Liver (tissue), 9 donors: Measurements from ENCODE around the gene FAM228B. TPM values are rescaled to one million over a fixed set of nuclear protein-coding genes. Genes with fewer than 3 reads are reported as not detected.

Experiments
- DNase-seq: peaks from one replicate; pipeline ENCODE4 v3.0.0-alpha.2; 2017; ENCODE audit warnings: low spot score
- H3K27ac ChIP-seq, 2 donors: one replicate each; pipeline ENCODE4 v1.7.0; 2013; ENCODE audit warnings: inconsistent platforms in 2 of 2, low read length in 2 of 2, control low read depth in 1 of 2, low read depth in 1 of 2, mild to moderate bottlenecking in 1 of 2
- H3K27me3 ChIP-seq, 4 donors: one replicate each; pipeline versions ENCODE4 v1.6.1 to v1.7.0; 2013; ENCODE audit warnings: low read length in 3 of 4, inconsistent platforms in 1 of 4, mild to moderate bottlenecking in 1 of 4, moderate library complexity in 1 of 4; ENCODE audit not compliant: control insufficient read depth in 4 of 4, insufficient read depth in 4 of 4
- H3K36me3 ChIP-seq, 4 donors: one replicate each; pipeline versions ENCODE4 v1.6.1 to v1.7.0; 2013; ENCODE audit warnings: low read length in 3 of 4, mild to moderate bottlenecking in 3 of 4, low read depth in 1 of 4, moderate library complexity in 1 of 4; ENCODE audit not compliant: control insufficient read depth in 4 of 4, insufficient read depth in 3 of 4
- H3K4me1 ChIP-seq, 4 donors: one replicate each; pipeline versions ENCODE4 v1.6.1 to v1.7.0; 2013; ENCODE audit warnings: low read length in 3 of 4, mild to moderate bottlenecking in 3 of 4, moderate library complexity in 1 of 4; ENCODE audit not compliant: control insufficient read depth in 4 of 4, insufficient read depth in 4 of 4
- H3K4me3 ChIP-seq, 3 donors: one replicate each; pipeline versions ENCODE4 v1.6.1 to v1.7.0; 2013; ENCODE audit warnings: low read length in 3 of 3, control low read depth in 1 of 3, low read depth in 1 of 3, mild to moderate bottlenecking in 1 of 3
- H3K9ac ChIP-seq, 2 donors: one replicate each; pipeline ENCODE4 v1.7.0; 2013; ENCODE audit warnings: low read length in 2 of 2, mild to moderate bottlenecking in 2 of 2, moderate library complexity in 2 of 2, control low read depth in 1 of 2, low read depth in 1 of 2
- H3K9me3 ChIP-seq, 4 donors: one replicate each; pipeline versions ENCODE4 v1.6.1 to v1.7.0; 2013; ENCODE audit warnings: low read length in 3 of 4; ENCODE audit not compliant: control insufficient read depth in 4 of 4
- ATF3 ChIP-seq: IDR thresholded peaks from 2 replicates; pipeline ENCODE4 v1.6.1; 2016; ENCODE audit warnings: antibody characterized with exemption
- CTCF ChIP-seq: fragments of 150-350 bp; IDR thresholded peaks from 2 replicates; pipeline ENCODE4 v1.5.1; 2017; ENCODE audit warnings: improper control_type of control experiment, low read depth, low read length; ENCODE audit not compliant: missing input control
- EGR1 ChIP-seq, 2 donors: IDR thresholded peaks; 2 replicates each; pipeline ENCODE4 v1.6.1; 2016 to 2018; ENCODE audit warnings: antibody characterized with exemption in 2 of 2, low read depth in 2 of 2
- FOXA1 ChIP-seq: IDR thresholded peaks from 2 replicates; pipeline ENCODE4 v1.6.1; 2016; ENCODE audit warnings: antibody characterized with exemption
- FOXA2 ChIP-seq: IDR thresholded peaks from 2 replicates; pipeline ENCODE4 v1.6.1; 2016; ENCODE audit warnings: antibody characterized with exemption
- GABPA ChIP-seq, 2 donors: IDR thresholded peaks in 1 of 2; conservative IDR thresholded peaks in 1 of 2; 2 replicates each; pipeline ENCODE4 v1.6.1; 2016; ENCODE audit warnings: antibody characterized with exemption in 2 of 2, mild to moderate bottlenecking in 1 of 2, moderate library complexity in 1 of 2
- HNF4A ChIP-seq, 2 donors: conservative IDR thresholded peaks; 2 replicates each; pipeline ENCODE4 v1.6.1; 2016; ENCODE audit warnings: antibody characterized with exemption in 2 of 2, mild to moderate bottlenecking in 2 of 2
- HNF4G ChIP-seq: IDR thresholded peaks from 2 replicates; pipeline ENCODE4 v1.6.1; 2016; ENCODE audit warnings: antibody characterized with exemption
- JUND ChIP-seq, 2 donors: IDR thresholded peaks; 2 replicates each; pipeline ENCODE4 v1.6.1; 2016; ENCODE audit warnings: antibody characterized with exemption in 2 of 2
- MAX ChIP-seq: IDR thresholded peaks from 2 replicates; pipeline ENCODE4 v1.6.1; 2016; ENCODE audit warnings: antibody characterized with exemption
- NR2F2 ChIP-seq: IDR thresholded peaks from 2 replicates; pipeline ENCODE4 v1.6.1; 2016; ENCODE audit warnings: antibody characterized with exemption
- RAD21 ChIP-seq, 2 donors: IDR thresholded peaks; 2 replicates each; pipeline ENCODE4 v1.6.1; 2016; ENCODE audit warnings: antibody characterized with exemption in 2 of 2, mild to moderate bottlenecking in 2 of 2
- REST ChIP-seq: IDR thresholded peaks from 2 replicates; pipeline ENCODE4 v1.6.1; 2016; ENCODE audit warnings: antibody characterized with exemption, mild to moderate bottlenecking
- RXRA ChIP-seq, 2 donors: IDR thresholded peaks; 2 replicates each; pipeline ENCODE4 v1.6.1; 2017 to 2018; ENCODE audit warnings: antibody characterized with exemption in 2 of 2, mild to moderate bottlenecking in 1 of 2
- TAF1 ChIP-seq: conservative IDR thresholded peaks from 2 replicates; pipeline ENCODE4 v1.6.1; 2016; ENCODE audit warnings: antibody characterized with exemption, mild to moderate bottlenecking
- YY1 ChIP-seq: IDR thresholded peaks from 2 replicates; pipeline ENCODE4 v1.6.1; 2016; ENCODE audit warnings: antibody characterized with exemption, mild to moderate bottlenecking
- ZBTB33 ChIP-seq: IDR thresholded peaks from 2 replicates; pipeline ENCODE4 v1.6.1; 2016; ENCODE audit warnings: antibody characterized with exemption
- WGBS: extraction: QIAGEN DNeasy Blood & Tissue Kit; methylation state at CpG from one replicate; pipeline ENCODE4 v1.1.7; 2013; 5-methylcytosine and 5-hydroxymethylcytosine counted together
- polyA plus RNA-seq, 2 donors: library from polyadenylated mRNA; stranded (reverse) in 1 of 2; unstranded in 1 of 2; fragments of 200-250 nt in 1 of 2; fragments of >200 nt in 1 of 2; fragmentation: Nextera tagmentation in 1 of 2; extraction: Ambion mirVana in 1 of 2; gene quantifications; one replicate each; pipeline versions ENCODE4 v1.2.1 to v1.2.3, GENCODE V29; 2013 to 2015
- total RNA-seq, 2 donors: library from RNA; depleted of rRNA; stranded (reverse); fragments of >200 nt; gene quantifications; one replicate each; pipeline ENCODE4 v1.2.3, GENCODE V29; 2014
- donor health status: healthy.
- donor health status: healthy.
- donor health status: healthy.
- donor health status: healthy.
- donor health status: healthy.

Gene FAM228B
- total and polyA plus RNA-seq, 4 donors: 0.68 to 4.2 (median 3.8) TPM

GRCh38 chr2:24203029-24203786 lies 79.9 kb downstream of the FAM228B start:
- H3K4me3 ChIP-seq: no peak overlapping the region
- no peaks in the 10 kb centered on the region for H3K4me1 ChIP-seq
- H3K36me3 ChIP-seq: peaks cover 11 to 42% (median 26%) of the 10 kb centered on the region in 4 donors
- no peak for TF ChIP-seq FOXA2
- TF ChIP-seq NR2F2: peak; percentile 41
- no peaks in the 10 kb centered on the region for H3K9me3 ChIP-seq
- no peak for DNase-seq
- H3K27me3 ChIP-seq: no peaks in the 10 kb centered on the region
- WGBS: 87% methylated on average over 19 of the region's 19 CpGs
- H3K9ac ChIP-seq: no peak overlapping the region
- H3K27ac ChIP-seq: no peak overlapping the region

- DNase-seq: no peak
- H3K9ac ChIP-seq: no peak overlapping the region
- H3K27me3 ChIP-seq: no peaks in the 10 kb centered on the region
- H3K36me3 ChIP-seq: peaks cover 14 to 48% (median 30%) of the 10 kb centered on the region in 4 donors
- no peak overlapping the region for H3K4me3 ChIP-seq
- TF ChIP-seq FOXA1 (no peak), YY1 (no peak), RAD21 (IDR thresholded peaks at IDR 0.05) (no peak), ATF3 (no peak), HNF4A (conservative IDR thresholded peaks at IDR 0.05) (no peak), JUND (IDR thresholded peaks at IDR 0.05) (no peak), TAF1 (no peak), RXRA (IDR thresholded peaks at IDR 0.05) (no peak), GABPA (IDR thresholded peaks at IDR 0.05 in 1 of 2, conservative IDR thresholded peaks at IDR 0.05 in 1 of 2) (no peak), ZBTB33 (no peak), REST (no peak), HNF4G (no peak), MAX (no peak), FOXA2 (no peak), CTCF (no peak), EGR1 (IDR thresholded peaks at IDR 0.05; ENCODE audit: low read depth in 2 of 2) (no peak)
- 88% methylated on average over 5 of the region's 5 CpGs for WGBS
- H3K4me1 ChIP-seq: no peaks in the 10 kb centered on the region
- H3K27ac ChIP-seq: no peak overlapping the region
- H3K9me3 ChIP-seq: no peaks in the 10 kb centered on the region
These were observed 80.5 kb downstream of the FAM228B start for GRCh38 chr2:24203787-24204150.
